Measurements from ENCODE around the gene FMN1.

- TF ChIP-seq CTCF (IDR thresholded peaks at IDR 0.05; ENCODE audit: control extremely low read depth in 1 of 3, insufficient read depth in 1 of 3, low read depth in 1 of 3, low read length in 3 of 3) (no peak), RAD21 (IDR thresholded peaks at IDR 0.05 in 1 of 2, conservative IDR thresholded peaks at IDR 0.05 in 1 of 2; ENCODE audit: low read depth in 2 of 2, low read length in 2 of 2) (no peak), TEAD4 (IDR thresholded peaks at IDR 0.05; ENCODE audit: low read depth, low read length) (no peak), CEBPB (IDR thresholded peaks at IDR 0.05; ENCODE audit: low read depth, low read length) (no peak), POLR2A (IDR thresholded peaks at IDR 0.05; ENCODE audit: control extremely low read depth in 1 of 2, low read depth in 2 of 2, low read length in 2 of 2) (no peak)
Observed at GRCh38 chr15:33066584-33066983, 127.9 kb downstream of the FMN1 start.
